ENCODE data around the gene PRC1. TPM values are rescaled to one million over a fixed set of nuclear protein-coding genes. Genes with fewer than 3 reads are reported as not detected.

PRC1 gene
- total RNA-seq, 1 donor from 2014 or later: 11.8 TPM

DNA sequence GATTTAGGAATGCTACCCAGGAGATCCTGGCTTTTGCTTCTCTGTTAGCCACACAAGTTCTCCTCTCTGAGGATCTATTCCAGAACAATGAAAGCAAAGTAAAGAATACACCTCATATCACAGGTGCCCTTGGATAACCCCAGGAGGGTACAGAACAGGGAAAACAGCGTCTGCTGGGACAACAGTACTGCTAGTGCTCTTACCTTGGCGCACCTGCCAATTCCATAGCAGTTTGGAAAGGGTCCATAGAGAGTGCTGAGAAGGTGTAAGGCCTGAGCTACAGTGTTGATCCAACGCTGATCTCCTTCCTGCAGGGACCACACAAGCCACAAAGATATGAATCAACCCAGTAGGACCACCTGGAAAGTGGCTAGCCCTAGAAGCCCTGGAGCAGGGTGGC is 12.9 kb upstream of the PRC1 start:
- H3K27me3 ChIP-seq (ENCODE audit: insufficient read depth, low read length): no peaks in the 10 kb centered on the region
- TF ChIP-seq EZH2 (IDR thresholded peaks at IDR 0.05; ENCODE audit: insufficient read depth, low read length): no peak
- TF ChIP-seq, protein P1, sequence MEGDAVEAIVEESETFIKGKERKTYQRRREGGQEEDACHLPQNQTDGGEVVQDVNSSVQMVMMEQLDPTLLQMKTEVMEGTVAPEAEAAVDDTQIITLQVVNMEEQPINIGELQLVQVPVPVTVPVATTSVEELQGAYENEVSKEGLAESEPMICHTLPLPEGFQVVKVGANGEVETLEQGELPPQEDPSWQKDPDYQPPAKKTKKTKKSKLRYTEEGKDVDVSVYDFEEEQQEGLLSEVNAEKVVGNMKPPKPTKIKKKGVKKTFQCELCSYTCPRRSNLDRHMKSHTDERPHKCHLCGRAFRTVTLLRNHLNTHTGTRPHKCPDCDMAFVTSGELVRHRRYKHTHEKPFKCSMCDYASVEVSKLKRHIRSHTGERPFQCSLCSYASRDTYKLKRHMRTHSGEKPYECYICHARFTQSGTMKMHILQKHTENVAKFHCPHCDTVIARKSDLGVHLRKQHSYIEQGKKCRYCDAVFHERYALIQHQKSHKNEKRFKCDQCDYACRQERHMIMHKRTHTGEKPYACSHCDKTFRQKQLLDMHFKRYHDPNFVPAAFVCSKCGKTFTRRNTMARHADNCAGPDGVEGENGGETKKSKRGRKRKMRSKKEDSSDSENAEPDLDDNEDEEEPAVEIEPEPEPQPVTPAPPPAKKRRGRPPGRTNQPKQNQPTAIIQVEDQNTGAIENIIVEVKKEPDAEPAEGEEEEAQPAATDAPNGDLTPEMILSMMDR (IDR thresholded peaks at IDR 0.05; ENCODE audit: insufficient read depth, low read depth, low read length): no peak
- DNase-seq (ENCODE audit: low read depth): no peak
- no peaks in the 10 kb centered on the region for H3K79me2 ChIP-seq (ENCODE audit: insufficient read depth, low read length)
- H4K20me1 ChIP-seq (ENCODE audit: insufficient read depth, low read length): no peaks in the 10 kb centered on the region
- H3K4me3 ChIP-seq (ENCODE audit: insufficient read depth, low read depth, low read length): no peak overlapping the region
- Mint-ChIP-seq H3K4me3 (ENCODE audit: unreplicated experiment) (no peak overlapping the region), H3K27ac (ENCODE audit: unreplicated experiment) (no peak overlapping the region), H3K4me1 (ENCODE audit: low read depth, unreplicated experiment) (no peaks in the 10 kb centered on the region), H3K9me3 (ENCODE audit: unreplicated experiment) (no peaks in the 10 kb centered on the region), H3K36me3 (ENCODE audit: low read depth, unreplicated experiment) (peaks cover 34% of the 10 kb centered on the region), H3K27me3 (ENCODE audit: low read depth, unreplicated experiment) (no peaks in the 10 kb centered on the region)
- H3K36me3 ChIP-seq (ENCODE audit: insufficient read depth, low read length): peaks cover 30% of the 10 kb centered on the region
- FAIRE-seq: no peak
- no peak overlapping the region for H3K9ac ChIP-seq (ENCODE audit: low read length)
- H3K4me2 ChIP-seq (ENCODE audit: low read length): no peak overlapping the region
- no peak overlapping the region for H2AFZ ChIP-seq (ENCODE audit: low read depth, low read length)
- no peak overlapping the region for H3K27ac ChIP-seq (ENCODE audit: low read depth, low read length)
- no peaks in the 10 kb centered on the region for H3K9me3 ChIP-seq (ENCODE audit: insufficient read depth, low read depth, low read length)
- no peaks in the 10 kb centered on the region for H3K4me1 ChIP-seq (ENCODE audit: insufficient read depth, low read length)

DNA sequence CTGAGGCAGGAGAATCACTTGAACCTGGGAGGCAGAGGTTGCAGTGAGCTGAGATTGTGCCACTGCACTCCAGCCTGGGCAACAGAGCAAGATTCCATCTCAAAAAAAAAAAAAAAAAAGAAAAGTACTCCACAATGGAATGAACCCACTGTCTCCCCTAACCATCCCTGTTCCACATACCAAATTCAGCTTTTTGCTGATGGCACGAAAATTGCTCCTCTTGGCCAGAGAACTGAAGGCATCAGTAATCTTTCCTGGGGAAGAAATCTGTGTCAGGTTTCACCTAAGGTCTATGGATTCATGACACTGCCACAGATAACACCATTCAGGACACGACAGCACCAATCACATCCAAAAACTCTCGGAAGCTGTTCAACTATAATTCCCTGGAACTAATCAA is 6.9 kb upstream of the PRC1 start:
- H3K4me2 ChIP-seq (ENCODE audit: low read length): no peak overlapping the region
- FAIRE-seq: no peak
- no peak overlapping the region for H3K4me3 Mint-ChIP-seq (ENCODE audit: unreplicated experiment)
- H3K79me2 ChIP-seq (ENCODE audit: insufficient read depth, low read length): peaks cover 4% of the 10 kb centered on the region
- H3K27ac ChIP-seq (ENCODE audit: low read depth, low read length): no peak overlapping the region
- H3K4me1 Mint-ChIP-seq (ENCODE audit: low read depth, unreplicated experiment): no peaks in the 10 kb centered on the region
- no peak overlapping the region for H2AFZ ChIP-seq (ENCODE audit: low read depth, low read length)
- no peak overlapping the region for H3K27ac Mint-ChIP-seq (ENCODE audit: unreplicated experiment)
- no peaks in the 10 kb centered on the region for H3K9me3 ChIP-seq (ENCODE audit: insufficient read depth, low read depth, low read length)
- no peaks in the 10 kb centered on the region for H3K9me3 Mint-ChIP-seq (ENCODE audit: unreplicated experiment)
- H3K36me3 Mint-ChIP-seq (ENCODE audit: low read depth, unreplicated experiment): peaks cover 14% of the 10 kb centered on the region
- TF ChIP-seq, protein P1 (IDR thresholded peaks at IDR 0.05; ENCODE audit: insufficient read depth, low read depth, low read length): no peak
- TF ChIP-seq EZH2 (IDR thresholded peaks at IDR 0.05; ENCODE audit: insufficient read depth, low read length): no peak
- no peaks in the 10 kb centered on the region for H4K20me1 ChIP-seq (ENCODE audit: insufficient read depth, low read length)
- peaks cover 30% of the 10 kb centered on the region for H3K36me3 ChIP-seq (ENCODE audit: insufficient read depth, low read length)
- H3K4me1 ChIP-seq (ENCODE audit: insufficient read depth, low read length): no peaks in the 10 kb centered on the region
- H3K9ac ChIP-seq (ENCODE audit: low read length): no peak overlapping the region
- DNase-seq (ENCODE audit: low read depth): no peak
- no peak overlapping the region for H3K4me3 ChIP-seq (ENCODE audit: insufficient read depth, low read depth, low read length)
- H3K27me3 ChIP-seq (ENCODE audit: insufficient read depth, low read length): no peaks in the 10 kb centered on the region
- no peaks in the 10 kb centered on the region for H3K27me3 Mint-ChIP-seq (ENCODE audit: low read depth, unreplicated experiment)

DNA sequence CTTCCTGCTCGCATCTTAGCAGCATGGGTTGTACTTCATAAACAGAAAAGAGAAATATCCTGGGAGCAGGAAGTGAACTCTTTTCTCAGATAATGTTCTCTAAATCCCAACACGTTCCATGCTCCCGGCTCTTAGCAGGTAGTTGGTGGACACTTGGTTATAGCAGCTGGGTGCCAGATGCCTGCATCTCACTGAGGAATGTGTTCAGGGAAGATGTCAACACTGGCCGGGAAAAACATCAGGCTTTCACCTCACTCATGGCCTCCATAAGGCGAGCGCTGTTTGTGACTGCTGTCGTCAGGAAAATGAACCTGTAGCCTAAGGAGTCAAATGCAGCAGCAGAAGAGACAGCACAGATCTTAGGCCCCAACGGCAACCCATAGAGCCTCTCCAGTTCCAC is 4.4 kb upstream of the PRC1 start:
- FAIRE-seq: no peak
- H3K27me3 Mint-ChIP-seq (ENCODE audit: low read depth, unreplicated experiment): no peaks in the 10 kb centered on the region
- Histone ChIP-seq H3K79me2 (ENCODE audit: insufficient read depth, low read length) (peaks cover 21% of the 10 kb centered on the region), H4K20me1 (ENCODE audit: insufficient read depth, low read length) (no peaks in the 10 kb centered on the region), H3K9ac (ENCODE audit: low read length) (no peak overlapping the region), H3K4me3 (ENCODE audit: insufficient read depth, low read depth, low read length) (no peak overlapping the region), H3K9me3 (ENCODE audit: insufficient read depth, low read depth, low read length) (no peaks in the 10 kb centered on the region), H3K27me3 (ENCODE audit: insufficient read depth, low read length) (no peaks in the 10 kb centered on the region), H2AFZ (ENCODE audit: low read depth, low read length) (no peak overlapping the region), H3K27ac (ENCODE audit: low read depth, low read length) (no peak overlapping the region), H3K36me3 (ENCODE audit: insufficient read depth, low read length) (peaks cover 24% of the 10 kb centered on the region), H3K4me1 (ENCODE audit: insufficient read depth, low read length) (no peaks in the 10 kb centered on the region), H3K4me2 (ENCODE audit: low read length) (no peak overlapping the region)
- H3K4me1 Mint-ChIP-seq (ENCODE audit: low read depth, unreplicated experiment): no peaks in the 10 kb centered on the region
- TF ChIP-seq EZH2 (IDR thresholded peaks at IDR 0.05; ENCODE audit: insufficient read depth, low read length): no peak
- TF ChIP-seq, protein P1 (IDR thresholded peaks at IDR 0.05; ENCODE audit: insufficient read depth, low read depth, low read length): no peak
- H3K36me3 Mint-ChIP-seq (ENCODE audit: low read depth, unreplicated experiment): peaks cover 9% of the 10 kb centered on the region
- no peak overlapping the region for H3K27ac Mint-ChIP-seq (ENCODE audit: unreplicated experiment)
- H3K9me3 Mint-ChIP-seq (ENCODE audit: unreplicated experiment): no peaks in the 10 kb centered on the region
- no peak overlapping the region for H3K4me3 Mint-ChIP-seq (ENCODE audit: unreplicated experiment)
- no peak for DNase-seq (ENCODE audit: low read depth)

All from astrocyte (in vitro differentiated cells and primary cell).